G401 (cell line): ENCODE data around the gene OAS3. TPM values are rescaled to one million over a fixed set of nuclear protein-coding genes. Genes with fewer than 3 reads are reported as not detected.

ENCODE experiments used
- DNase-seq: peaks from one replicate; pipeline ENCODE4 v3.0.0-alpha.2; 2015; ENCODE audit warnings: low spot score
- in situ Hi-C: cut with HindIII; loops from 2 replicates; pipeline ENCODE4 v1.10.0; 2016; ENCODE audit warnings: low sequenced_read_pairs, mixed read lengths
- total RNA-seq: library from RNA; depleted of rRNA; stranded (reverse); fragments of >200 nt; shearing (Covaris generic); gene quantifications from 2 replicates; pipeline ENCODE4 v1.2.3, GENCODE V29; 2014; rRNA removed

OAS3 gene
- total RNA-seq, 1 experiment from 2014 or later: 1.8 TPM

- in situ Hi-C loops: no loop called here
- DNase-seq: no peak
Observed at GRCh38 chr12:112998987-112999767, 60.9 kb downstream of the OAS3 start.

- in situ Hi-C loops: no loop called here
- no peak for DNase-seq
Observed at GRCh38 chr12:113000433-113000832, 62.2 kb downstream of the OAS3 start.

- in situ Hi-C loops: no loop called here
Observed at GRCh38 chr12:113002155-113002554, 63.9 kb downstream of the OAS3 start.

GRCh38 chr12:113002676-113003075 is 64.4 kb downstream of the OAS3 start:
- in situ Hi-C loops: no loop called here
- DNase-seq: no peak

More at GRCh38 chr12:113002155-113002554, 63.9 kb downstream of the OAS3 start:
- no peak for DNase-seq

- DNase-seq: no peak
- in situ Hi-C loops: no loop called here
Observed at GRCh38 chr12:113003636-113004035, 65.4 kb downstream of the OAS3 start.

- in situ Hi-C loops: no loop called here
- DNase-seq: no peak
Observed at GRCh38 chr12:113005762-113006161, 67.5 kb downstream of the OAS3 start.

GRCh38 chr12:113006206-113006605 is 67.9 kb downstream of the OAS3 start:
- no peak for DNase-seq
- in situ Hi-C loops: no loop called here

DNA sequence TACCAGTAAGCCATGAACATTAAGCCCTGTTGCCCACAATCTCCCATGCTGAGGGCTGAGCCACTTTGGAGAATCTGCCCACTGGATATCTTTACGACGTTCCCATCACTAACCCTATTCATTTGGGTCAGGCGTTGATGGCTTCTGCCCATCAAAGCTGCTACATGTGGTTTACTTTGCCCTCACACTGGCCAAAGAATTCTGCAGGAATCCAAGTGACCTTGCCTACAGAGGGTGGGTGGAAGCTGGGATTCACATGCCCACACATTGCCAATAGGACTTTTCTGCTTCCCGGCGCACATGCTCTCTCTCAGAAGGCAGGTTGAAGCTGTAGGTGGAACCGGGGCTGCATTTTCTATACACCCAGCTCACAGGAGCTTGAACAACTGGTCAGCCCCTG is 68.4 kb downstream of the OAS3 start:
- in situ Hi-C loops: no loop called here
- DNase-seq: no peak

- in situ Hi-C loops: no loop called here
- DNase-seq: no peak
Observed at GRCh38 chr12:113007166-113007565, 68.9 kb downstream of the OAS3 start.

GRCh38 chr12:113010701-113011100 is 72.4 kb downstream of the OAS3 start:
- in situ Hi-C loops: no loop called here
- no peak for DNase-seq

GRCh38 chr12:113014565-113014964 is 76.3 kb downstream of the OAS3 start:
- DNase-seq: no peak
- in situ Hi-C loops: no loop called here

GRCh38 chr12:113016796-113017195 is 78.5 kb downstream of the OAS3 start:
- DNase-seq: no peak
- in situ Hi-C loops: no loop called here

DNA sequence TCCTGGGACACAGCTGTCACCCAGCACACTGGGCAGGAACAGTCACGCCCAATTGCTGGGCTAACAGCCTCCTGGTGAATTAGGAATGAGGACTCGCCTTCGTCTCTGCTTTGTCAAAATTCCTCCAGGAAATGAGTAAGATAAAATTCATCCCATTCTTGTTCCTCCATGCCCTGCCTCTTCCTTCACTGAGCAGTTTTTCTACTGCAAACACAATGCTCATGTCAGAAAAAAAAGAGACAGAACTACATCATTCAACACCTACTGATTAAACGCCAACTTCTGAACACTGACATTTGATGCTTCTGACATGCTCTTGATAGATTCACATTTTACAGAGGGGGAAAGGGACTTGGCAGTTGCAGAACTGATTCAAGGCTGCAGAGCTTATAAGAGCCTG is 80.8 kb downstream of the OAS3 start:
- in situ Hi-C loops: no loop called here
- no peak for DNase-seq

- DNase-seq: no peak
- in situ Hi-C loops: no loop called here
Observed at GRCh38 chr12:113021500-113021899, 83.2 kb downstream of the OAS3 start.

Other genes with a start within 250 kb of the OAS3 start
- gene RPH3A, start 146.7 kb upstream of the OAS3 start, total RNA-seq: not detected in 2 replicates
- gene OAS1, start 31.5 kb upstream of the OAS3 start, total RNA-seq: not detected in 2 replicates
- gene OAS2, start 40.0 kb downstream of the OAS3 start, total RNA-seq: not detected in 2 replicates
- gene DTX1, start 118.3 kb downstream of the OAS3 start, total RNA-seq: 5.6 and 5.8 TPM in 2 replicates
- 3.1 and 3.3 TPM in 2 replicates for gene RASAL1, start 197.3 kb downstream of the OAS3 start, total RNA-seq
- gene CFAP73, start 211.2 kb downstream of the OAS3 start, total RNA-seq: not detected in 2 replicates
- gene DDX54, start 247.0 kb downstream of the OAS3 start, total RNA-seq: 63.1 and 130 TPM in 2 replicates
- gene RITA1, start 247.2 kb downstream of the OAS3 start, total RNA-seq: 63.7 and 69.2 TPM in 2 replicates